Astrocyte of the cerebellum (primary cell): ENCODE data around the gene PARN.
"Not testable (repeated sequence)": the region's sequence is repeated elsewhere in the genome, so short reads cannot be mapped to it uniquely, and the experiment has no call there.

Source experiments
- DNase-seq: peaks from one replicate; pipeline ENCODE4 v3.0.0-alpha.2; 2011; ENCODE audit warnings: low read depth
- H3K4me3 ChIP-seq: 2 replicates; pipeline ENCODE4 v1.5.1; 2011; ENCODE audit warnings: mild to moderate bottlenecking, low read depth, low read length, moderate library complexity
- in situ Hi-C: cut with HindIII; loops from 2 replicates; pipeline ENCODE4 v1.10.0; 2017; ENCODE audit warnings: low sequenced_read_pairs
- TF ChIP-seq, protein P1 (sequence below): IDR thresholded peaks from 2 replicates; pipeline ENCODE4 v1.5.1; 2012; ENCODE audit warnings: low read length, low read depth, moderate library complexity, mild to moderate bottlenecking; ENCODE audit errors: missing control alignments

Gene PARN

DNA sequence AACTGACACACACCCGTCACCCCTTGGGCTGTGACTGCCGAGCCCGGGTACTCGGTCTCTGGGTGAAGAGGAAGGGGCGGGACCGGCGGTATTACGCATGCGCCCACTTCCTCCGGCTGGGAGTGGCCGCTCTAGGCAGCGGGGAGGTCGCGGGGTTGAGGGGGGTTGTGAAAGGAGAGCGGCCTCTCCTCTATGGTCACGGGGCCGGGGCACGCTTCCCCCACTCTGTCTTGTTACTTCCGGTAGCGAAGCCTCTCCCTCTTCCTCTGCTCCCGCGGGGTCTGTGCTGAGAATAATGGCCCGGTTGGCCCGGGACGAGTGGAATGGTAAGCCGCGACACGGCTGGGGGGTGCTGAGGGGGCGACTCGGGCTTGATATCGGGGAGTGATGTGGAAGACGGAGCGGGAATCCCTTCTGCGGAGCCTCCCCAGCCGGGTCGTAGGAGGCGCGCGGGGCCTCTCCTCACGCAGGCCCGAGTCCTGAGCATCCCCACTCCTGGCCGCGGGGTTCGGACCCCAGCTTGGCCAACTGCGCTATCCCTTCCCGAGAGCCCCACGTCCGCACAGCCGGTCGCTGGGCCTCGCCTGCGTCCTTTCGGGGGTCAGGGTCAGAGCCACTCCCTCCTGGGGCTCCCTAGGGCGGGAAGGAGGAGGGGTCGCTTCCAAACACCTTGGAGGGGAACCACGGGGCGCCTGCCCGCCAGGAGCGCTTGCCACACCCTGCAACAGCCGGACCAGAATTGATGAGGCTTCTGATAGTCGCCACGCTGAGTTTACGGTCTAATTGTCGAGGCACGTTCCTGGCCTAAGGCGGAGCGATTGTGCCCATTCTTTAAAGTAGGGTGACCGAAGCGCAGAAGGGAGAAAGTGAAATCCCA, 2.9 kb upstream of the PARN start, which contains the start of gene BFAR:
TSS of gene BFAR (plus strand) at position 259 of the 877 bp plus-strand sequence. CDS start 11,396 bp downstream, outside the sequence.
- H3K4me3 ChIP-seq = peak within 1 kb of the TSS; percentile 69
- TF ChIP-seq, protein P1, sequence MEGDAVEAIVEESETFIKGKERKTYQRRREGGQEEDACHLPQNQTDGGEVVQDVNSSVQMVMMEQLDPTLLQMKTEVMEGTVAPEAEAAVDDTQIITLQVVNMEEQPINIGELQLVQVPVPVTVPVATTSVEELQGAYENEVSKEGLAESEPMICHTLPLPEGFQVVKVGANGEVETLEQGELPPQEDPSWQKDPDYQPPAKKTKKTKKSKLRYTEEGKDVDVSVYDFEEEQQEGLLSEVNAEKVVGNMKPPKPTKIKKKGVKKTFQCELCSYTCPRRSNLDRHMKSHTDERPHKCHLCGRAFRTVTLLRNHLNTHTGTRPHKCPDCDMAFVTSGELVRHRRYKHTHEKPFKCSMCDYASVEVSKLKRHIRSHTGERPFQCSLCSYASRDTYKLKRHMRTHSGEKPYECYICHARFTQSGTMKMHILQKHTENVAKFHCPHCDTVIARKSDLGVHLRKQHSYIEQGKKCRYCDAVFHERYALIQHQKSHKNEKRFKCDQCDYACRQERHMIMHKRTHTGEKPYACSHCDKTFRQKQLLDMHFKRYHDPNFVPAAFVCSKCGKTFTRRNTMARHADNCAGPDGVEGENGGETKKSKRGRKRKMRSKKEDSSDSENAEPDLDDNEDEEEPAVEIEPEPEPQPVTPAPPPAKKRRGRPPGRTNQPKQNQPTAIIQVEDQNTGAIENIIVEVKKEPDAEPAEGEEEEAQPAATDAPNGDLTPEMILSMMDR = no peak
- peak; percentile 84 for DNase-seq
- in situ Hi-C loops = no loop called here

DNA sequence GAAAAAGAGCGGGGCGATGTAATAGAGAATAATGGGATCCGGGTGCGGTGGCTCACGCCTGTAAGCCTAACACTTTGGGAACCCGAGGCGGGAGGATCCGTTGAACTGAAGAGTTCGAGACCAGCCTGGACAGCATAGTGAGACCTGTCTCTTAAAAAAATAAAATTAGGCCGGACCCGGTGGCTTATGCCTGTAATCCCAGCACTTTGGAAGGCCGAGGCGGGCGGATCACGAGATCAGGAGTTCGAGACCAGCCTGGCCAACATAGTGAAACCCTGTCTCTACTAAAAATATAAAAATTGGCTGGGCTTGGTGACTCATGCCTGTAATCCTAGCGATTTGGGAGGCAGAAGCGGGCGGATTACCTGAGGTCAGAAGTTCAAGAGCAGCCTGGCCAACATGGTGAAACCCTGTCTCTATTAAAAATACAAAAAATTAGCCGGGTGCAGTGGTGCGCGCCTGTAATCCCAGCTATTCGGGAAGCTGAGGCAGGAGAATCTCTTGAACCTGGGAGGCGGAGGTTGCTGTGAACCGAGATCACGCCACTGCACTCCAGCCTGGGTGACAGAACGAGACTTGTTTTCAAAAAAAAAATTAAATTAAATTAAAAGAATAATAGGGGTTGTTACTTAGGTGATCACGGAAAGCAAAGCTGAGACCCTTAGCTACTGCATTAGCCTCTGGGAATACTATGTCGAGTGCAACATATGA, 715 bp upstream of the PARN start:
- DNase-seq, in situ Hi-C loops: not testable (repeated sequence)
- H3K4me3 ChIP-seq = peak overlapping the region; percentile 89

DNA sequence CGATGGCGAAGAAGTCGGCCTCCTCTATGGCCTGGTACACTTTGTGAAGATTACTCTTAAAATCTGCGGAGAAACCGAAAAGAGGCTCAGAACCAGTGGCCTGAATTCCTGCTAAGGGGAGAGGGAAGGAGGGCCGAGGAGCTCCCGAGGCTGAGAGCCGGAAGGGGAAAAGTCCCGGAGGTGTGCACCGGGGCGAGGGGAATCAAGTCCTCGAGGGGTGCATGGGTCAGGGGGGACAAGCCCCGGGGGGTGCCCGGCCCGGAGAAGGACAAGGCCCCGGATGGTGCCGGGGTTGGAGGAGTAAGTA, 495 bp downstream of the PARN start:
- DNase-seq = no peak
- TF ChIP-seq, protein P1 = no peak
- in situ Hi-C loops = no loop called here
- peak overlapping the region; percentile 89 for H3K4me3 ChIP-seq

GRCh38 chr16:14628806-14629611, 1.1 kb downstream of the PARN start:
- no peak for DNase-seq
- peak overlapping the region; percentile 89 for H3K4me3 ChIP-seq
- in situ Hi-C loops = no loop called here
- TF ChIP-seq, protein P1 = no peak

DNA sequence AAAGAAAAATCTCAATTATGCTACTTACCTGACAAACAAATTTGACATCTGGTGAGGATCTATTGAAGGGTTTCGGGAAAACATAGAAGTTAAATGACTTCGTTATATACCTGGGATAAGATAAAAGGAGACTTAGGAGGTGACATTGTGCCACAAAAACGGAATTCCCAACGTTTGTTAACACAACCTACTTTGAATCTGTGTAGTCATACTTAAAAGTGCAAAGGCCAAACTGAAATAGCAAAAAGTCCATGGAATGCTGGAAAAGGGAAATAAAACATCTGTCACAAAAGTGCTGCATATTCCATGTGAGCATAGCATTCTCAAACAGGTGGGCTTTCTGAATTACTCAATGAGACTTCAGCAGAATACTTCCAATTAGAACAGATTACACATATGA, 3.0 kb downstream of the PARN start:
- in situ Hi-C loops = no loop called here
- no peak overlapping the region for H3K4me3 ChIP-seq
- no peak for DNase-seq

GRCh38 chr16:14618566-14618965, 11.5 kb downstream of the PARN start:
- in situ Hi-C loops = no loop called here
- no peak for DNase-seq
- H3K4me3 ChIP-seq = no peak overlapping the region
- TF ChIP-seq, protein P1 = no peak

More for the DNA sequence above, 3.0 kb downstream of the PARN start:
- TF ChIP-seq, protein P1 = no peak
